C4-2B (cell line): ENCODE results near the gene MEIS2.

Experiments used
- CTCF ChIP-seq: fragments of 450-650 bp; conservative IDR thresholded peaks from 2 replicates; pipeline ENCODE4 v1.5.1; 2017; ENCODE audit warnings: mild to moderate bottlenecking
- ZFX ChIP-seq: fragments of 450-650 bp; IDR thresholded peaks from 2 replicates; pipeline ENCODE4 v1.6.1; 2017

DNA sequence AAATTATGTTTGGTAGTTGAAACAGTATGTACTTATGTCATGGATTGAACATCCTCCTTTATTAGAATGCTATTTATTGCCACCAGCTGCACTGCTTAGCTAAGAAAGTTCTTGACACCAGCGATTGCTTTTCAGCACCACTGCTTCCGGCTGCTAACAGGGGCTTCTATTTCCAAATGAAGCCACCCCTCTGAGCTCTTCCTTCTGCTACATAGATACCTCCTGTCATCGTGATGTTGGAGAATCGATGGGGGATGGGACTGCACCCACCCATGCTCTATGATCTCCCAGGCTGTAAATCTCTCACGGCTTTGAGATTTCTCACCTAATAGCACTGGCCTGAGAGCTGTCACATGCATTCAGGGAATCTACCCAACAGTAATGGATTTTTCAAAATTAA lies 259.2 kb downstream of the MEIS2 start:
- no peak for TF ChIP-seq CTCF
- no peak for TF ChIP-seq ZFX
